ENCODE data around the gene USP32.
"Not testable (repeated sequence)": the region's sequence is repeated elsewhere in the genome, so short reads cannot be mapped to it uniquely, and the experiment has no call there.

Gene USP32

DNA sequence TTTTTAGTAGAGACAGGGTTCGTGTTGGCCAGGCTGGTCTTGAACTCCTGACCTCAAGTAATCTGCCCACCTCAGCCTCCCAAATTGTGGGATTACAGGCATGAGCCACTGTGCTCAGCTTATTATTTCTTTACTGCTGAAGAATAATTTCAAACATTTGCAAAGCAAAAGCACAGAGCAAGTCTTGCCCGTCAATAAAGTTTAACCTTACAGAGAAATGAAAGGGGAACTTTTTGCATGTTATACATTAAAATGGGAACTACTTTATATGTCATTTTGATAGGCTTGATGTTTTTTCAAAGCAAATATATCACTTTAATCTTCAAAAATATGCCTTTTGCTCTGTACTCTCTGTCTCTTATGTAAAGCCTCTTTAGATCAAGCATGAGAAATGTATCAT is 173.2 kb downstream of the USP32 start:
- not testable (repeated sequence) for DNase-seq

- not testable (repeated sequence) for DNase-seq
These were observed 176.0 kb downstream of the USP32 start for GRCh38 chr17:60215895-60216294.

- DNase-seq = not testable (repeated sequence)
These were observed 180.7 kb downstream of the USP32 start for GRCh38 chr17:60211282-60211681.

- DNase-seq = not testable (repeated sequence)
These were observed 183.6 kb downstream of the USP32 start for GRCh38 chr17:60208302-60208701.

DNA sequence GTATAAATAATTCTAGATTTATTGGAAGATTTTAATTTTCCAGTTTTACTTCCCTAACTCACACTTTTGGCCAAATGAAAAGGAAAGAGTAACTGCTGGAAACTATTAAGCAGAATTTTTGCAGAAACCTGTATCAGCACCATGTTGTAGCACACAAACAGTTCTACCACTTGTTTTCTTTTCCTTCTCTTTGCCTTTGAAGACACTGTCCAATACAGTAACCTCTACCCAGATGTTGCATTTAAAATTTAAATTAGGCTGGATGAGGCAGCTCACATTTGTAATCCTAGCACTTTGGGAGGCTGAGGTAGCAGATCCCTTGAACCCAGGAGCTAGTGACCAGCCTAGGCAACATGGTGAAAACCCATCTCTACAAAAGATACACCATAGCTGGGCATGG is 186.2 kb downstream of the USP32 start:
- not testable (repeated sequence) for DNase-seq

DNA sequence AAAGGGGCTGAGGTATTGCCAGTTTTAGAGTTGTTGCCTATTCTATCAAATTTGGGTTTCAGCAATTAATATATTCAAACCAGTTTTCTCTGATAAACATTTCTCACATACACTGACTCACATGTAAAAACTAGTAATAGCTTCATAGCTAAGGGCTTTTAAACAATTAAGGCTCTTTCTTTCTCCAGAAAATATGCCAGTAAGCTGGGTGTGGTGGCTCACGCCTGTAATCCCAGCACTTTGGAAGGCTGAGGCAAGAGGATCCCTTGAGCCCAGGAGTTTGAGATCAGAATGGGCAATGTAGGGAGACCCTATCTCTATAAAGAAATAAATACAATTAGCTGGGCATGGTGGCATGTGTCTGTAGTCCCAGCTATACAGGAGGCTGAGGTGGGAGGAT is 193.3 kb downstream of the USP32 start:
- not testable (repeated sequence) for DNase-seq

DNA sequence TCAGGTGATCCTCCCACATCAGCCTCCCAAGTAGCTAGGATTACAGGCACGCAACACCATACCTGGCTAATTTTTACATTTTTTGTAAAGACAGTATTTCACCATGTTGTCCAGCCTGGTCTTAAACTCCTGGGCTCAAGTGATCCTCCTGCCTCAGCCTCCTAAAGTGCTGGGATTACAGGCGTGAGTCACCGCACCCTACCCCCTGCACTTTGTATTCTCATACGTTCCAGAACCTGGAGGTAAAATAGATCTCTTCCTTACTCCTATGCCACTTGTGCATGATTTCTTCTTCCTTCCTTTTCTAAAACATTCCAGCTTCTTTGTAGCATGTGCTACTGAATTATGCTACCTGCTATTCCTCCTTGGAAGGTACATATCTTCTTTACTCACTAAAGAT is 197.8 kb downstream of the USP32 start:
- not testable (repeated sequence) for DNase-seq

DNA sequence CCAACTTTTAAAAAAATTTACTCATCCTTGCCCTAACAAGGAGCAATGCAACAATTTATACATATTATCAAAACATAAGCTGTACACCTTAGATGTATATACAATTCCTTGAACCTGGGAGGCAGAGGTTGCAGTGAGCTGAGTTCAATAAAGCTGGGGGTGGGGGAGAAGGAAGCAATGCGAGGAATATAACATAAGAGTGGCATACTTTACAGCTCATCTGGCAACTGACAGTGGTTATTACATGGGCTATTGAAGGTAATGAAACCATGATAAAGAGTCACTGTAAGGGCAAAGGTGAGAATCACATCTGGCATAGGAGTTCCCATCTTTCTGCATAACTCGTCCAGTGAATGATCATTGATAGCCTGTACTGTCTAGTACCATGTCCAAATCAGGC is 198.5 kb downstream of the USP32 start:
- no peak for DNase-seq

GRCh38 chr17:60193032-60193431 is 198.9 kb downstream of the USP32 start:
- not testable (repeated sequence) for DNase-seq

DNA sequence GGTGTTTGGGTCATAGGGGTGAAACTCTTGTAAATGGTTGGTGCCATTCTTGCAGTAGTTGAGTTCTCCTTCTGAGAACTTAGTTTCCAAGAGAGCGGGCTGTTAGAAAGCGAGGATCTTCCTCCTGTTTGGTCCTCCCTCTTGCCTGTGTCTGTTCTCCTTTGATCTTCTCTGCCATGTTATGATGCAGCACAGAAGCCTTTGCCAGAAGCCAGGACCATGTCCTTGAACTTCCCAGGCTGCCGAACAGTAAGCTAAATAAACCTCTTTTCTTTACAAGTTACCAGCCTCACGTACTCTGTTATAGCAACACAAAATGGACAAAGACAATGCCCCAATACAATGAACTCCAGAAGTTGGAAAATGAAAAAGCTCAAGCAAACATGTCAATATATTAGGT is 201.9 kb downstream of the USP32 start:
- DNase-seq = not testable (repeated sequence)

DNA sequence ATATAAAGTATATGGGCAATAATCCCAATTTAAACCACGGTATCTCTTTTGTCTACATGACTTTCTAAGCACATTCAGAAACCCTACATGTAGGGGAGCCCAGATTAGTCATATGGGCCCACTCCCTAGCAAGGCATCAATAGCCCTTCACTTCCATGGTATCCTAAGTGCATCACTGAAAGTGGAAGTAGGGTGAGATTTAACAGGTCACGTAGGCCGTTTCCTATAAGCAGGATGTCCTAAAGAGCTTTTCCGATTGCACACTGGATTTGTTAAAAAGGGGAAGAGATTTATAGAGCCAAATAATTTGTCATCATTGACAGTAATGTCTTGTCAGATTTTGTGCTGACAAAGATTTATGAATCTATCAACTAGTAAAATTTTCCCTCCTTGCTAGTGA is 203.2 kb downstream of the USP32 start:
- no peak for DNase-seq

DNA sequence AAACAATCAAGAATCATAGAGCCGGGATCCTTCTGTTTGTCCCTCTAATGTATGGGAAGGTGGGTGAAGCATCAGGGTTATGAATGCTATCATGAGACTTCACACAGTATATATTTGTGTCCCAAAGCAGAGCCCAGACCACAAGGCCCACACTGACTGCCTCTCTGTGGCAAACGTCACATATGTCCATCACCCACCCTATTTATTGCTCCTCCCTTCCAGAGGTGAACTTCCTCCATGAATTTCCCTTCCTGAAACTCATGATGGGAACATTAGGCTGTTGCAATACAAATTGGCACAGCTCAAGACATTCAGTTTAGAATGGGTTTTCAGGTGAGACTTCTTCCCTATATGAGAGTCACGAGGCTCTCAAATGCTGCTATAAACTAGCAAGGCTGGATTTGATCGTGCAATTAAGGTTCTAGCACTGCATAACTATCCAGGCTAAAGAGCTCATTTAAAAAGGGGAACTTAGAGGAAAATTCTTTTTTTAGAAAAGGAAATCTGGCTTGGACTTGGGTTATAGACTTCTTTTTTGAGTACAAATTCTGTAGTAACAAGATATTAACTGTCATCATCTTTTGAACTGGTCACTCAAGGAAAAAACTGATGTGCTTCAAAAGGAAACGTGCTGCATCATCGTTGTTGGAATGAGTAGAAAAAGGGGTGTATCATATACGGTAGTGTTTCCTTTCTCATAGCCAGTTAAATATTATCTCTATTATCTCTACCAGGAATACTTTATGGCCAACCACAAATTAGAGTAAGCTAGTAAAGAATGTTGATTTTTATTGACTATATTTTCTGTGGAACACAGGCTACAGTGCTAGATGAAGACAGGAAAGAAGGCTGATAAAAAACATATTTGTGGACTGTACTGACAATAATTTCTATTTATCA is 204.8 kb downstream of the USP32 start:
- not testable (repeated sequence) for DNase-seq

GRCh38 chr17:60186372-60186771 is 205.6 kb downstream of the USP32 start:
- DNase-seq = not testable (repeated sequence)

DNA sequence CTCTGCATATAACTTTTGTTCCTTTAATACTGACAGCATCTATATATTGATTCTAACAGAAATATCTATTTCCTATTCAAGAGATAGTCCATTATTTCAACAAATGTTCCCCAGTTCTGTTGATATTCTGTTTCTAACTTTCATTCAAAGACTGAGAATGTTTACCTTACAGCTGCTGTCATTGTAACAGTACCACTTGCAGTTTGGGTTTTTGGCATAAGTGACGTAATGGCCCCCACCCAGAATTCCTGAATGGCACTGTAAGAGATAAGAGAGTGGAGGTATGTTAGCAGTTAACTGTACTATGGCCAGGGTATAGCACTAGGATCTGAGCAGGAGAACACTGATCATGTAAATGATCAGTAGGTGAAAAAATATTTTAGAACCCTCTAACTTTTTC is 211.6 kb downstream of the USP32 start:
- DNase-seq = not testable (repeated sequence)

DNA sequence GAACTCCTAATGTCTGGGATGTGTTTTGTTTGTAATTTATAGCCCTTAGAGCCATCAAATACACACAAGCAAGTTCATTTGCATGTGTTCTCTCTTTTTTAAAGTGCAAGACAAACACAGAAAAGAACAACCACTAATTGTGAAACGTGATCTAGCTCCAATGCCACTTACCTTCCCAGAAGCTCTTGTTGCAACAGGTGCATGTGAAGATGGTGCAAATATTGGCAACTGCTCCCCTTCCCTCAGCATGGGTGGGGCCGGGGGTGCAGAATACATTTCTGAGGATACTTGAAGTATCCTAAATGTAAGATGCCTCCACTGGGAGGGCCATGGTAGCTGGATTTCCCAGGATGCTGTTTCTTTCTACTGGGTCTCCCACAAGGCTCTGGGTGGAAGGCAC is 213.8 kb downstream of the USP32 start:
- not testable (repeated sequence) for DNase-seq

- not testable (repeated sequence) for DNase-seq
These were observed 215.2 kb downstream of the USP32 start for GRCh38 chr17:60176763-60177162.

DNA sequence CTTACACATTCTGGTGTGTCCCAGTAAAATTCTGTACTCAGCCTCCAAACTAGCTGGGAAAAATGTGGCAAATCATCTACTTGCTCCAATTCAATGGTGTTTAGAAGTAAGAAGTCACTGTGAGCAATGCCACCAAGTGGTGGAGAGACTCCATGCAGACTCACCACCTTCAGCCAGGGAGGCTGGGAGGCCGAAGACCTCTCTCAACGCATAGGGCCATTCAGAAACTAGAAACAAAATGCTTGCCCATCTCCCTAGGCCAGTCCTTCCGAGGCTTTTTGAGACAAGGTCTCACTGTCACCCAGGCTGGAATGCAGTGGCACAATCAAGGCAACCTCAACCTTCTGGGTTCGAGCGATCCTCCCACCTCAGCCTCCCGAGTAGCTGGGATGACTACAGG is 217.2 kb downstream of the USP32 start:
- DNase-seq = not testable (repeated sequence)

DNA sequence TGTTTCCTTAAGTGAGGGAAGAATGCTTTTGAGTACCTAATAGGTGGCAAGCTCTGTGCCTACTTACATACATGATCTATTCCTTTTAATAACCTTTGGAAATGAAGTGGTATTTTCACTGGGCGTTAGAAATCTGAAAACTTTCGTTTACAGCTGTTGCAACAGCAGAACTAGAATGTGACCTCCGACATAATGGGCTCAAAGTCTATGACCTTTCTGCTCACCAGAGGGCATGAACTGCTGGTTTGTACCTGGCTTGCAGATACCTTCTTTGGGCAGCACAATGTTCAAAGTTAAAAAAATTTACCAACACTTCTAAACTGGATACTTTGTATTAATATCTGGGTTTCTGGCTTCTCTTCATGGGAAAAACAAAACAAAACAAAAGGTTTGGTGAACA is 217.9 kb downstream of the USP32 start:
- DNase-seq = no peak

DNA sequence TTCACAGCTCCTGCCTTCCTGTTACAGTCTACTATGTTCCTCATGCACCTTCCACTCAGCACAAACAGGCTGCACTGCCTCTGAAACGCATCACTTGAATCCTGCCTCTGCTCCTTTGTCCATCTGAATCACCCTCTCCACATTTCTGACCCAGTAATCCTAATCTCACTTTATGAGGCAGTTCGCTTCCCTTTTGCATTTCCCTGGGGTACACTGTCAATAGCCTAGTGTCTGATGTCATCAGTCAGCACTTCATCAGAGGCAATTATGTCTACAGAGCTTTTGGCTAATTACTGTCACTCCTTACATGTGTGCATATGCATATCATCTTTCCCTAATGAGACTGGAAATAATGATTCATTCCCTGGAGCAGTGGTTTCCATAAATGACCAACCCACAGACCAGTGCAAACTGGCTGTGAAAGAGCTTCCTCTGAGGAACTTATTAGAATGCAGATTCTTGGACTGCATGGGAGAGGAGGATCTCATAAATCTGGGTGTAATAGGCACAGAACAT is 218.6 kb downstream of the USP32 start:
- DNase-seq = no peak

GRCh38 chr17:60171753-60172079 is 220.2 kb downstream of the USP32 start:
- DNase-seq = no peak

- DNase-seq = no peak
These were observed 220.8 kb downstream of the USP32 start for GRCh38 chr17:60170835-60171752.

DNA sequence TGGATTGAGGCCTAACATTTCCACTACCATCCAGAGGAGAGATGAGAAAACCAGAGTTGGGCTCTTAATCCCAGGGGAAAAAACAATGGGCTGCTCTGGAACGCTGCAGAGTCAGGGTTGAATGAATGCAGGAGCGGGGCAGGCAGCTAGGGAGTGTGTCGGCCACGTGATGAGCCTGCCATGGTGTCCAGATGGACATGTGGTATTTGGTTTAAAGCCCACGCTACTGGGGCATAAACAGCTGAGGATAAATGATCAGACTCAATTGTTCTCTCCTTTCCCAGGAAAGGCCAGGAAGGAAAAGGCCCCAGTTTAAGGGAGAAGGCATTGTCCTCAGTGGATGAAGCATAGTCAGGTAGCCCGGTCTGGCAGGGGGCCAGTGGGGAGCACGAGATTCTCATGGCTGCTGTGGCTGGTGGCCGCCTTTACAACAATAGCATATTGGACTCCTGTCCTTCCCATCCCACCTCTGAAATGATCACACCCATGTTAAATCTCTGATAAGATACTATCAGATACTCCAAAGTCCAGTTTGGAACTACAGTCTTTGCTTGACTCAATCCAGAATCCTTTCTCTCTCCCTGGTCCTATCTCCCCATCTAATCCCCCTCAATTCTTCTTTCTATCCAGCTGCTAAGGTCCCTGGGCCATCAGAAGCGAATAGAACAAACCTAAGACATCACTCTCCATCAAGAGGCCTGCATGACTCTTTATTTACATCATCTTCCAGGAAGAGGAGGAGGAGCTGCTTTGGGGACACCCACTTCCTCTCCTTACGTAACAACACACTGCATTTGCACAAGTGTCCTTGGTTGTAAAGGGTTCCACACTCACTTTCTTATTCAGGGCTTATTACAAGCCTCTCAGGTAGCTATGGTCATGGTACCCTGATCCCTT is 221.8 kb downstream of the USP32 start:
- DNase-seq = no peak

All from NCI-H1930 (cell line).